GM21515 (cell line): ENCODE data around the gene MDN1.
"Not testable (repeated sequence)": the region's sequence is repeated elsewhere in the genome, so short reads cannot be mapped to it uniquely, and the experiment has no call there.

Experiments
- ATAC-seq: cut with Tn5 transposase; IDR thresholded peaks from one replicate; pipeline ENCODE4 v1.9.1; 2021; ENCODE audit not compliant: unreplicated experiment

Gene MDN1

DNA sequence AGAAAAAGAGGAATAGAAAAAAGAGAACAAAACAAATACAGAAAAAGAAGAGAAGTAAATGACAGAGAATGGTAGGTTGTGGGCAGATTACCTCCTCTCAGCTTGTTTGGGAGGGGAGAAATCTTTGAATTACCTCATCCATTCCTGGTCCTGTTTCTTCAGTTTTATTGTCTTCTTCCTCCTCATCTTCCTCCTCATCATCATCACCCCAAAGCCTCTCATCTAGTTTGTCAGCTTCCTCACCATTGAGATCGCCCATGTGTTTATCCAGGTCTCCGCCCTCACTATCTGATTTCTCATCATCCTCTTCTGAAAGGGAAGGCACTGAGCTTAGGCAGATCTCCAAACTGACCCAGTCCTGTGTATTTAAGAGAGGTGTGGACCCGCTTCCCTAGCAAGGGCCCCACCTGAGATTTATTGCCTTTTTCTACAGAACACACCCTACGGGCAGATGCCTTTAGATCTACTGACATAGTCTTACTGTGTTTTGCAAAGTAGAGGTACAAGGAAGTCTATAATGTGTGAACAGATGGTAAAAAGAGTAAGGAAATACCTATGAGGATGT, 156.9 kb downstream of the MDN1 start:
- ATAC-seq, result no peak

DNA sequence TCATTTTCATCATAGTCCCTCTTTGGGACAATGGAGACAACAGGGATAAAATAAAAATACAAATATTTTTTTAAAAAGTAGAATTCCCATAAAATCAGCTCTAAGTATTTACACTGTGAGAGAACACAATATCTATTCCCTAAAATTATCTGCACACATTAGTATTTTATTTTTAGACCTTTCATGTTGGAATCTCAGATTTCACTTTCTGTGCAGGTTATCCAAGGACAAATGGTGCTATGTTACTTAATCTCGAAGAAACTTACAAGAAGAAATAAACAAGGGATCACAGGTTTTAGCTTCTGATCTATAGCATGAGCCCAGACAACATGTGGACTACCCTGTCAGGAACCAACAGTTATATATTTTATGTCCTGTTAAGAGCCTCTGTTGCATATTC, 158.0 kb downstream of the MDN1 start:
- no peak for ATAC-seq

DNA sequence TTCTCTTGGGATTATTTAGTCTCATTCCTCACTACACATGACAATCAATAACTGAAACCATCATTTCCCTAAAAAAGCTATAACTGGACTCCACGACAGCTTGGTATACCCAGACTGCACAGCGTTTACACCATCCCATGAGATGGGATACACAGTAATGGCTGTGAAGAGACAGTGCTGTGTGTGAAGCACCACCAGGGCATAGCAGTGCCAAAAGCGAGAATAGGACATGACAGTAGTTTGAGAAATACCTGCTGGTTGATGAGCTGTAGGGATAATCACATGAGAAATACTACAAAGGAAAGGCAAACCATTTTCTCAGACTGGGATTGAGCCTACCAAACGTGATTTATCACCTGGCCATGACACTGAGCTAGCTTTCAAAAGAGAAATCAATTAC, 158.6 kb downstream of the MDN1 start:
- no peak for ATAC-seq

DNA sequence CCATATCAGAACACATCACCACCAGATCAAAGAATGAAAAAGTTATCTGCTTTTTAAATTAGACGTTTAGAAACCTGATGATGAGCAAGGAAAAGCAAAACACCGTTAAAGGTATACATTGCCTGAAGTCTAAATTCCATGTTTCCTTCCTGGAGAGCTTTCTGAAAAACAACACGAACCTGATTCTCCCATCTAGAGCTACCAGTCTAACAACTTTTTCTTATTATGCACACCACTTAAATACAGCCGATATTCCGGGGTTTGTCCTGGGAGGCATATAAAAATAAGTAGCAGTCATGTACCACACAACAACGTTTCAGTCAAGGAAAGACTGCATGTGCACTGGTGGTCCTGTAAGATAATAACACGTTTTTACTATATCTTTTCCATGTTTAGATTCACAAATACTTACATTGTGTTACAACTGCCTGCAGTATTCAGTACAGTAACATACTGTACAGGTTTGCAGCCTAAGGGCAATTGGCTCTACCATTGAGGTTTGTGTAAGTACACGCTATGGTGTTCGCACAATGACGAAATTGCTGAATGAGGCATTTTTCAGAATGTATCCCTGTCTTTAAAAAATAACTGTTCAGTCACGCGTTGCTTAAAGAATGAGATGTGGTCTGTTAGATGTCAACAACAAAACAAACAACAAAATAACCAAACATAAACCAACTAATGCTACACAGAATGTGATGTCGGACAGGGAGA, 162.0 kb downstream of the MDN1 start:
- ATAC-seq, result no peak

DNA sequence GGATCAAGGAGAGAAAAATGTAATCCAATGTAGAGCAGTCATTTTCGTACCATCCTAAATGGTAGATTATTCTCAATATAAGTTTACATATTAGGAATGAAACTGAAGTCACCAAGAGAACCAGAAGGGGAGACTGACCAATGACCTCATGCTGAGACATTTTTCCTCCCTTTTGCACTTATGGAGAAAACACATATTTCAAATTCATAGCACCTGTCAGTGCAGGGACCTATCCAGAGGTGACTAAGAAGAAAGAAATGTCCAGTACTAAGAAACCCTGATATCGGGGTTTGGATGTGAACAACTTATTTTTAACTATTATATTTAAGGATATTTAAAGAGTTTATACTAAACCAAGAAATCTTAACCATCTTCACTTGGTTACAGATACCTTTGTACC, 164.5 kb downstream of the MDN1 start:
- no peak for ATAC-seq

DNA sequence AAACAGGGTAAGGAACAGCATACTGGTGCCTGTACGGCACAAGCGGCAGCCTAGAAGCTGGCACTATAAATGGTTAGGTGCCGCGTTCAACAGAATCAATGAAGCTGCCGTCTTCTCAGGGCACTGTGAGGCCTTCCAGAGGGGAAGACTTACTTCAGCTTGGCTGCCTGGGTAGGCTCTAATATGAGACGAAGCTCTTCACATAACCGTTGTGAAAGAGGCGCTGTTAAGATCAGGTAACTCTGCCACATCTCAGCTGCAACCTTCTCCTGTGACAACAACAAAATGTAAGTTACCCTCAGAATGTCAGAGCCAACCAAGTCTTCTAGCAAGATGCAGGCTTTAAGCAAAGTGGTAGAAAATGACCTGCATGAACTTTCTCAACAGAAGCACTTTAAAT, 169.0 kb downstream of the MDN1 start:
- no peak for ATAC-seq

DNA sequence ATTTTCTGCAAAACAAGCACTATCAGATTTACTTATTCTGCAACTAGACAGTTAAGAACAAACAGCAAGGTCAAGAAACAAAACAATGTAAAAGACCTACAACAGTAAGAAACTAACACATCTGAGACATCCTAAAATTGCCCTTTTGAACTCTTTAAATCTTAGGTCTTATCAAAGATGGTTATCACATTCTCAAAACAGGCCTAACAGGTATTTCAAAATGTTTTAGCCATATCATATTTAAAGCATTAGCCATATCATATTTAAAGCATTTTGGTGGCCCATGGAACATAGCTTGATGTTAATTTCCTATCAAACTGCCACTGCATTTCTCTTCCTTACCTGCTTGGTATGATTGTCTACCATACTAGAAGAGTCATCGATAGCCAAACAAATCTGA, 169.9 kb downstream of the MDN1 start:
- no peak for ATAC-seq

DNA sequence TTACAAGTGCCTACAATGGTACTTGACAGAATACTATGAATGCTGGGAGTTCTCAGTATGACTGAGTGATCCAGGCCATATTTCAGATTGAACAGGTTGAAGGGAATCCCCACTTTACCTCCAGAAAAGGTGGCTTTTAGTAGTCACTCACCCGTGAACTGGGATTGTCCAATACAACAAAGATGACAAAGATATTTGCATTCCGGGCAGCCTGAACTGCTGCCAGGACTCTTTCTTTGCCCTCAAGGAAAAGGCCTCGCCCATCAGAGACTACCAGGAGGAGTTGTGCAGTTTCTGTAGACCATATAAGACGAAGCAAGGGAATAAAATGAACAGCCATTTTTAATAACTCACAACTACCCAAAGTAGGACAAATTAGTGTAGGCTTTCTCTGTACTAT, 174.7 kb downstream of the MDN1 start:
- ATAC-seq, result no peak

DNA sequence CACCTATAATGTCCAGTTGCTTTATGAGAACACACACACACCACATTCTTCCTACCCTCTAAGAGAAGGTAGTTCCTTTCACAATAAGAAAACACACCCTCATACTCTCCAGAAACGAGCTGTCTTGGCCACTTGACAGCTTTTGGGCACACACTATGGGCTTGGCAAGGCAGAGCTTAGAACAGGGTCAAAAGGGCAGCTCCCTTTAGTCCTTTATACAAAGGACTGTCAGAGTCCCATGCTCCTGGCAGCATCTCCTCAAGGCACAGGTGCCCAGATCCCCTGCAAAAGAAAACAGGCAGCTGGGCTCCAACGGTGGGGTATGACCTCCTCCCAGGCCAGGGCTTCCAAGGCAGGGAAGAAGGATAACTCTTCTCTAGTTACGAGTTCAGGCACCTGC, 176.2 kb downstream of the MDN1 start:
- no peak for ATAC-seq

DNA sequence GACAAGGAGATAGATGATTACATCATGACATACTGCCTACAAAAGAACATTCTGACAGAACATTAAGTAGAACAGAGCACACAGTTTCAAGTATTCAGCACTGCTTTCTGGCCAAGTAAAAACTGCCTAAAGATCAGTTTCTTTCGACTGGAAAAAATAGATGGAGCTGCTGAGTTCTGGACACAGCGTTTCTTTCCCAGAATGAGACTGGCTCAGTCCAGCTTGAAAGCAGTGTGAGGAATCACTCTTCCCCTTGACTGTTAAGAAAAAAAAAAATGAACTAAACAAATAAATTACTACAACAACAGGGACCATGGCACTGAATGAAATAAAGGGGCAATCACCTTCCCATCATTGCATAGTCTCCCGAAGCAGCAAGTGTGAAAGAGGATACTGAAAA, 176.6 kb downstream of the MDN1 start:
- ATAC-seq, result no peak

DNA sequence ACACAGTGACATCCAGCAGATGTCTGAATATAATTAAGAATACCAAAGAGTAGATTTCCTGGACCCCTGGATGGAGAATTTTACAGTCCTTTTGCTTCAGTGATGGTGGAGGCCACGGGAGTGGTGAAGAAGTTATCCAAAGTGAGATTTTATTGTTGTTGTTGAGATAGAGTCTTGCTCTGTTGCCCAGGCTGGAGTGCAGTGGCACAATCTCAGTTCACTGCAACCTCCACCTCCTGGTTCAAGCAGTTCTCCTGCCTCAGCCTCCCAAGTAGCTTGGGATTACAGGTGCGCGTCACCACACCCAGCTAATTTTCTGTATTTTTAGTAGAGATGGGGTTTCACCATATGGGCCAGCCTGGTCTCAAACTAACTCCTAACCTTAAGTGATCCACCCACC, 178.0 kb downstream of the MDN1 start:
- ATAC-seq, result not testable (repeated sequence)

DNA sequence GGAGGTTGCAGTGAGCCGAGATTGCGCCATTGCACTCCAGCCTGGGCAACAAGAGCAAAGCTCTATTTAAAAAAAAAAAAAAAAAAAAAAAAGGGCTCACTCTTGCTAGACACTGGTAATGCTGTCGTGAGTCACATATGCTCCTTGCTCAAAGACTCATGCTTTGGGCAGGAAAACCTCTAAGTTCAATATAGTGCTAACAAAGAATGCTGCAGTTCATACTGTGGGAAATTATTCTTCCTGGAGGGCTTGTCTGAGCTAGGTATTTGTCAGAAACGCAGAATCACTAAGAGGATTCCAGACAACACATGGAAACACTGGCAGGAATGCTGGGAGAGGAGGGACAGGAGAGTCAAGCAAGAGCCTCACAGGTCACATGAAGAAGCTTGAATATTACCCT, 178.8 kb downstream of the MDN1 start:
- ATAC-seq, result no peak

DNA sequence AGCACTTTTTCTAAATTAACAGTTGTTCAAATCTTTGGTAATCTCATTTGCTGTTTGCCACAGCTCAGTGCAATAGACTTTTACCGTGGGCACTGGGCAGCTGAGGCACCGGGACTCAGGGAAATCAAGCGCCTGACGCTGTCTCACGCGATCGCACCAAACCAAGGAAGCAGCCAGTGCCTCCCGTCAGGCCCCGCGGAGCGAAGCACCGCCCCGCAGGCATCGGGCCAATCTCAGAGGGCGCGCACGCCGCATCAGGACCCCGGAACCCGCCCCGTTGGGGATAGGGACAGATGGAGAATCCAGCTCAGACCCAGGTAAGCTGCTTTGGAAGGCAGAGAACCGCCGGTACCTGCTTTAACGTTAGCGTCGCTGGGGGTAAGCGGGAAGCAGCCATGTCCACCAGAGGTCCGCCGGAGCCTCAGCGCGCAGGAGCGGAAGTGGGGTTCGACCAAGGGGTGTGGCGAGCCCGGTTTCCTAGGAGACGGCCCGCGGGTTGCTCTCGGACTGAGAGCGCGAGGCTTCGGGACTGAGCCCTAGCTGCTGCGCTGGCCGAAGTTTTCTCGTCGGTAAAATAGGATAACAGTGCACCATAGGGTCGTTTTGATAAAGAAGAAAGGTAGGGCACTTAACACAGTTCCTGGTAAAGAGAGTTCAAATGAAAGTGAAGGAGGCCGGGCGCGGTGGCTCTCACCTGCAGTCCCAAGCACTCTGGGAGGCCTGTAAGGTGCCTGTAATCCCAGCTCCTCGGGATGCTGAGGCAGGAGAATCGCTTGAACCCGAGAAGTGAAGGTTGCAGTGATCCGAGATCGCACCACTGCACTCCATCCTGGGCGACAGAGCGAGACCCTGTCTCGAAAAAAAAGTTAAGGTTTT, 181.0 kb downstream of the MDN1 start, which contains the start of gene LYRM2:
Gene LYRM2 (minus strand): TSS at position 428 of the 876 bp plus-strand sequence. CDS start 31 bp downstream, at position 397.
- ATAC-seq, result peak; percentile 99

DNA sequence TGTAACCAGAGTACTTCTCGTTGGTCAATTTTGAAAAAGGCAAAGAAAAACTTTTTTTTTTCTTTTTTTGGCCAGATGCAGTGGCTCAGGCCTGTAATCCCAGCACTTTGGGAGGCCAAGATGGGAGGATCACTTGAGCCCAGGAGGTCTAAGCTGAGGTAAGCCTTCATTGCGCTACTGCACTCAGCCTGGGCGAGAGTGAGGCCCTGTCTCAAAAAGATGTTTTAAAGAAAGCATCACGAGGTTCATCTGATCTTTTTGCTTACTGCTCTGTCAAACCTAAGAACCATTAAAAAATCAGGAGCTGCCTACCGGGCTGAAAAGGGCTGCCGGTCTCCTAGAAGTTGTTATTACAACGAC, 181.7 kb downstream of the MDN1 start:
- ATAC-seq, result no peak

DNA sequence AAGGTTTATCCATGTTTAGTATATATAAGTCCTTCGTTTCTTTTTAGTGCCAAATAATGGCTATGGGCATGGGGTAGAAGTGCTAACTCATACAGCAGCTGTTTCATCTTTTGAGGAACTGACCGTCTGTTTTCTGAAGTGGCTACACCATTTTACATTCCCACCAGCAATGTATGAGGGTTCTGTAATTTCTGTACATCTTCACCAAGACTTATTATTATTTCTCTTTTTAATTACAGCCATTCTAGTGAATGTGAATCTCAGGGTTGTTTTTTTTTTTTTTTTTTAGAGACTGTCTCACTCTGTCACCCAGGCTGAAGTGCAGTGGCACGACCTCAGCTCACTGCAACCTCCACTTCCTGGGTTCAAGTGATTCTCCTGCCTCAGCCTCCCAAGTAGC, 183.2 kb downstream of the MDN1 start:
- not testable (repeated sequence) for ATAC-seq

DNA sequence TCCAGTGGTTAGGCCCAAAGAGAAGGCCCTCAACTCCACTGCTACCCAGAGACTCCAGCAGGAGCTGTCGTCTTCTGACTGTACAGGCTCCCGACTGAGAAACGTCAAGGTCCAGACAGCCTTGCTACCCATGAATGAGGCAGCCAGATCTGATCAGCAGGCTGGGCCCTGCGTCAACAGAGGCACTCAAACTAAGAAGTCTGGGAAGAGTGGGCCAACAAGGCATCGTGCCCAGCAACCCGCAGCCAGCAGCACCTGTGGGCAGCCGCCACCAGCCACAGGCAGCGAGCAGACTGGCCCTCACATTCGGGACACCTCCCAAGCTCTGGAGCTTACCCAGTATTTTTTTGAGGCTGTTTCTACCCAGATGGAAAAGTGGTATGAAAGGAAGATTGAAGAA, 189.1 kb downstream of the MDN1 start:
- no peak for ATAC-seq

DNA sequence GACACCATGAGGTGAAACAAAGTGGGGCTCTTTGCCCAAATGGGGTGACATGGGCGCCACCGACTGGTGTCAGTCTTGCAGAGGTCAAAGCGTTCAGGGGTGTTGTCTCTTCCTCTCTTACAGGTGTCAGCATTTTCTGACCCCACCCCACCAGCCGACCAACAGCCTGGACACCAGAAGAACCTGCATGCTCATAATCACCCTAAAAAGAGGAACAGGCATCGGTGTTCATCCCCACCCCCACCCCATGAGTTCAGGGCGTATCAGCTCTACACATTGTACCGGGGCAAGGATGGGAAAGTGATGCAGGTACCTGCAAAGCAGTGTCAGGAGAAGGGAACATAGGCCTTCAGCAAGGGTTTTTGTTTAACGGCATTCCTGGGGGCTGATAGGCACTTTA, 195.8 kb downstream of the MDN1 start:
- no peak for ATAC-seq

DNA sequence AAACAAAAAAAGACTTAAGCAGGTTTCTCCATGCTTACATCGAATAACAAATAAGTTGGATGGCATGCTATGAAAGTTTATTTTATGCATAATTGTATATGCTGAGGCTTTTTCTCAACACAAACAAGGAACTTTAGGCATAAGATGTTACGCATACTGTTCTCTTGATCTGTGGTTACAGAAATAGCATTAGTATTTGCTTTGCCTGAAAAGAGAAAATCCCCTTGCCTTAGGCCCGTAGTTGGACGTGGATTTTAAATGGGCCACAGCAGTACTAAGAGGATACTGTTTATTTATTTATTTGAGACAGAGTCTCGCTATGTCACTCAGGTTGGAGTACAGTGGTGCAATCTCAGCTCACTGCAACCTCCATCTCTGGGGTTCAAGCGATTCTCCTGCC, 200.0 kb downstream of the MDN1 start:
- no peak for ATAC-seq

DNA sequence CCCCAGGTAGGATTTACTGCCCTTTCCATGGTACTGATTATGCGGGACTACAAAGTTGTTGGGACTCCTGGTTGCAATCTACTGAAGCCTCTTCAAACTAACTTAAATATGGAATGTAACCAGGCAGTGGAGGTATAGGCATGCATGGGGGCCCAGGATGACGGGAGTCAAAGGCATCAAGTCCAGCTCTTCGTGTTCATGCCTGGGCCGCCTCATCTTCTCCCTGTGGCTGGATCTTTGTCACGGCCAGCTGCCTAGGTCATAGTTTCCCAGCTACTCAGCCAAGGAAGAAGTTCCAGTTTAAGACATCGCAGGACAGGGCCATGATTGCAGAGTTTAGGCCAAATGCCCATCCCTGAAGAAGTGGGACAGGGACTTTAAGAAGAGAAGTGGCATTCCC, 201.6 kb downstream of the MDN1 start:
- ATAC-seq, result no peak

DNA sequence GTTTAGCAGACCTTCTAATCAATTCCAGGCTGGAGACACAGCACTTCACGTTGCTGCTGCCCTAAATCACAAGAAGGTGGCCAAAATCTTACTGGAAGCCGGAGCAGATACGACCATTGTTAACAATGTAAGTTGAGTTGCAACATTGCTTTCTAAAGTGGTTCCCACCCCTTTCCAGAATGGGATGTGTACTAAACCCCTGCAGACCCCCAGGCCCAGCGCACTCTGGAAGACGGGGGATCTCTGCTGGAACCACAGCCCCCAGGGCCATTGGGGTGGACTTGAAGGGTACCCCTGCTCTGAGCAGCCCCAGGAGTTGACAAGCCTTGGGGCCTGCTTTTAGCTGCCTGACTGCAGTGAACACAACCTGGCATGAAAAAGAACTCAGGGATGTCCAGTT, 203.1 kb downstream of the MDN1 start:
- no peak for ATAC-seq

DNA sequence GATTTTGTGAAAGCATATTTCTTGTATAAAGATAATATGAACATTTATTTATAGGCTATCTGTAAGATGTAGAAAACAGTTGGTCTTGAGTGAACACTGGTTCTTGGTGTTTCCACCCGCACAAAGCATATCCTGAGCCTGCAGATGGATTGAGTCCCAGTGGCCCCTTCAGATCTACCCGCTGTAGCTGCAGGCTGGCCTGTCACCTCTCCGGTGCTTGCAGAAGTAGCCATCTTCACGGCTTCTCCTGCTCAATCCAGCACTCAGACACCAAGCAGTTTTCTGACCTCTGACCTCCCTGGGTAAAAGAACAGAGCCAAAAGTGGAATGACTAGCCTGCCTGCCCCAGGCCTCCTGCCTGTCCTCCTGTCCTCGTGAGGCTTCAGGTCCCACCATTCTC, 203.7 kb downstream of the MDN1 start:
- no peak for ATAC-seq

DNA sequence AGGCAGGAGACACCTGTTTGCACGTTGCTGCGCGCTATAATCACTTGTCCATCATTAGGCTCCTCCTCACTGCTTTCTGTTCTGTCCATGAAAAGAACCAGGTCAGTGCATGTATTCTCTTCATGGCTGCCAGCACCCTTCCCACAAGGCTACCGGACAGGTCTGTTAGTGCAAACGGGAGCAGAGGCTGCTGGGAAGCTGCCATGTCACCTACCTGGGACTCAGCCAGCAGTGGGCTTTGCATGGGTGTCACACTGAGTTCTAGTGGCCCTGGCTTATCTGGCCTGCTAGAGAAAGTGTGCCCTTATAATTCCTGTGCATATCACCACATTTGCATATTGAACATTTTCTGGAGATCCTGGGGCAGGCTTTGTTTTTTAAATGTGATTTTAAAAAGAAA, 205.8 kb downstream of the MDN1 start:
- ATAC-seq, result no peak
